ENCODE measurements around the gene TTC9C.
"Not testable (repeated sequence)": the region's sequence is repeated elsewhere in the genome, so short reads cannot be mapped to it uniquely, and the experiment has no call there.

The TTC9C gene

GRCh38 chr11:62752994-62753735 is 24.9 kb downstream of the TTC9C start:
- DNase-seq: no peak

GRCh38 chr11:62753736-62754603 is 25.7 kb downstream of the TTC9C start, which contains the start of gene ZBTB3:
ZBTB3 (minus strand) TSS chr11:62754160; CDS start chr11:62753664, 496 bp downstream.
- DNase-seq: peak; percentile 97

- no peak for DNase-seq
Observed at GRCh38 chr11:62755086-62755615, 26.9 kb downstream of the TTC9C start.

DNA sequence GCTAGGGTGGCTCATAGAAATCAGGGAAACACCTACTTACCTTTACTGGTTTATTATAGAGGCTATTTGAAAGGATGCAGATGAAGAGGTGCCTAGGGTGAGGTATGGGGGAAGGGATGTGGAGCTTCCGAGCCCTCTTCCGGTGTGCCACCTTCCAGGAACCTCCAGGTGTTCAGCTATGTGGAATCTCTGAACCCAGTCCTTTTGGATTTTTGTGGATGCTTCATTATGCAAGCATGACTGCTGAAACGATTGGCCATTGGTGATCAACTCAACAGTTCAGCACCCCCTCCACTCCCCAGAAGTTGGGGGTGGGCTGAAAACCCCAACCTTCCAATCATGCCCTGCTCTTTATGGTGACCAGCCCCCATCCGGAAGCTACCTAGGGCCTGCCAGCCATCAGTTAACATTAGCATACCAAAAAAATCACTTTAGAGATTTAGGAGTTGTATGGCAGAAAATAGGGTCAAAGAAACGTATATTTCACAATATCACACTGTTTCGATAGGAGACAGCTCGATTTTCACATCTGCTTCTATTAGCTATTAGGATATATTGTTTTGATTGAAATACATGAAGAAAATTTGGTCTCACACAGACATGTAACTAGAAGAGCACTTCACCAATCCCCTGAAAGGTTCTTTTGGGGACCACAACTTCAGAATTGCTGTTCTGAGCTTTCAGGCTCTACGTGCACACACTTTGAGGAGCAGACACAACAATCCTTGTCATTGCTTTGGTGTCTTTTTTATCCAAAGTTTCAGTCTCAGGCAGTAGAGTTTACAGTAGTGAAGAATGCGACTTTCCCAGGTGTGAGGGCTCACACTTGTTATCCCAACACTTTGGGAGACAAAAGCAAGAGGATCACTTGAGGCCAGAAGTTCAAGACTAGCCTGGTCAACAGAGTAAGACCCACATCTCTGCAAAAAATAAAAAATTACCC is 29.8 kb downstream of the TTC9C start:
- DNase-seq: no peak

DNA sequence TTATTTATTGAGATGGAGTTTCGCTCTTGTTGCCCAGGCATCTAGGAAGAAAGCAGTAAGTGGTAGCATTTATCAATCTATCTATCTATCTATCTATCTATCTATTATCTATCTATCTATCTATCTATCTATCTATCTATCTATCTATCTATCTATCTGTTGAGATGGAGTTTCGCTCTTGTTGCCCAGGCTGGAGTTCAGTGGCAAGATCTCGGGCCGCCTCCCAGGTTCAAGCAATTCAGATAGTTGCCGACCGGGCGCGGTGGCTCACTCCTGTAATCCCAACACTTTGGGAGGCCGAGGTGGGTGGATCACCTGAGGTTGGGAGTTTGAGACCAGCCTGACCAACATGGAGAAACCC is 32.6 kb downstream of the TTC9C start:
- DNase-seq: not testable (repeated sequence)

DNA sequence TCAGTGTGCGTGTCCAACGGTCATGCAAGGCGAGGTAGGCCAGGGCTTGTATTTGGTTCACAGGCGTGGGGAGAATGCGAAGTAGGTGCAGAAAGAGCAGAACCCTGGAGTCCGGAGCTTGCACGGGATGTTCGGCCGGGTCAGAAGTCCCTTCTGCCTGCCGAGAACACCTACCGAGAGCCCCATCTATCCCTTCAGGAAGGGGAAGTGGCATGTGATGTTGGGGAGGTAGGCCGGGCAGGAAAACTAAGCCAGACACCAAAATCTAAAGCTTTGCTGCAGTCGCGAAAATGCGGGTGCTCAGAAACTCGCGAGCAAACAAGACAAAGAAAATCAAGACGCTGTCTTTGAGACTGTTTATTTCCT is 42.5 kb downstream of the TTC9C start:
- DNase-seq: peak; percentile 72

- DNase-seq: peak; percentile 97
Observed at GRCh38 chr11:62771144-62772021, 43.1 kb downstream of the TTC9C start, which contains the start of gene TAF6L. TAF6L (plus strand) TSS chr11:62771396; CDS start chr11:62775784, 4,388 bp downstream.

DNA sequence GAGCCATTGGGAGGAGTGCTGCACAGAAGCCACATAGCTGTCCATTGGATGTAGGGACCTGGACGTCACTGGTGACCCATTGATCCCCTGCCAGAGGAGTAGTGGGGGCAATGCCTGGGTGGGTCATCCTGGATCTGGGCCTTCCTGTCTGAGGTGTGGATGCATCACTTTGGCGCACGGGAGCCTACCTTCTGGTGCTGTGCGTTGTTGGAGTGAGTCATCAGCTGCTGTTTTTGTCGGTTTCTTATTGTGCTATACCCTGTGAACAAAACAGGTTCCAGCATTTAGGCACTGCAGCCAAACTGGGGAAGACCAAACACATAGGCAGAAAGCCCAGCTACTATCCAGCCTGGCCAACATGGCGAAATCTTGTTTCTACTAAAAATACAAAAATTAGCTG is 46.1 kb downstream of the TTC9C start:
- no peak for DNase-seq

DNA sequence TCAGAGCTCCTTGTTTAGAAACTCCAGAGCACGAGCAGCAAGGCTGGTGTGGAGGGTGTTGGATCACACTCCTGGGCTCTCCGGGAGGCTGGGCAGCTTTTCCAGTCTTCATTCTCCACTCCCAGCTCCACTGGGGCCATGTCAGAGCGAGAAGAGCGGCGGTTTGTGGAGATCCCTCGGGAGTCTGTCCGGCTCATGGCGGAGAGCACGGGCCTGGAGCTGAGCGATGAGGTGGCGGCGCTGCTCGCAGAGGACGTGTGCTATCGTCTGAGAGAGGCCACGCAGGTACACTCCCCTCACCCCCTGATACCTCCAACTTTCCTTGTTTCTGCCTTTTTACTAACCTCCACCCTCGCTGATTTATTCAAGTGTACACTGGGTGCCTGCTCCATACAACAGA is 47.4 kb downstream of the TTC9C start:
- no peak for DNase-seq

GRCh38 chr11:62777389-62777788 is 49.1 kb downstream of the TTC9C start:
- DNase-seq: no peak

DNA sequence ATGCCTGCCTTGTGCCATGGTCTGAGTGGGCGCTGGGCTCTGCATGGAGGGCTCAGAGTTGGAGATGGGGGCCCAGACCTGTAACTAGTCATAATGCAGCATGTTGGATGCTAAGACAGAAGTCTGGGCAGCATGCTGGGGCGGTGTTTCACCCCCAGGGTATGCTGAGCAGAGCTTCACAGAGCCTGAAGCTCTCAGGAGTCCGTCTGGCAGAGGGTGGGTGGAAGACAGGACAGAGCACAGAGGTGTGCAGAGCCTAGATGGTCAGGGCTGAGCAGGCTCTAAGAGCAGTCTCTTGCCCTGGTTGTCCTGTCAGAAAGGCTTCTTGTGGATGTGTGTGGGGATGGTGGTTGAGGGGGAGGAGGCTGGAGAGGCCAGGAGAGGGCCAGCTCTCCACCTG is 50.2 kb downstream of the TTC9C start:
- DNase-seq: no peak

DNA sequence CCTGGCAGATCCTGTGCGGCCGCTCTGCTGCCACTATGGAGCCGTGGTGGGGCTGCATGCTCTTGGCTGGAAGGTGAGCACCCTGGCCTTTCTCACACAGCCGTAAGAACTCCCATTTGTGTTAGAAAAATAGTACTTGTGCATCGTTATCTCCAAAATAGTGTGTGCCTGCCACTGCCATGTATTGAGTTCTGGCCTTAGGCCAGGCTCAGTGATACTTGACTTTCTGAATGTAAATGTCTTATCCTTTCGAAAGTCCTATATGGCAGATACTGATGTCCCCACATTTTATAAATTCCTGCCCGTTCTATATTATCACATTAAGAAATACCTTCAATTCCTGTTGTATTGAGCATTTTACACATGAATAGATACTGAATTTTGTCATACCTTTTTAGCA is 54.5 kb downstream of the TTC9C start:
- DNase-seq: no peak

DNA sequence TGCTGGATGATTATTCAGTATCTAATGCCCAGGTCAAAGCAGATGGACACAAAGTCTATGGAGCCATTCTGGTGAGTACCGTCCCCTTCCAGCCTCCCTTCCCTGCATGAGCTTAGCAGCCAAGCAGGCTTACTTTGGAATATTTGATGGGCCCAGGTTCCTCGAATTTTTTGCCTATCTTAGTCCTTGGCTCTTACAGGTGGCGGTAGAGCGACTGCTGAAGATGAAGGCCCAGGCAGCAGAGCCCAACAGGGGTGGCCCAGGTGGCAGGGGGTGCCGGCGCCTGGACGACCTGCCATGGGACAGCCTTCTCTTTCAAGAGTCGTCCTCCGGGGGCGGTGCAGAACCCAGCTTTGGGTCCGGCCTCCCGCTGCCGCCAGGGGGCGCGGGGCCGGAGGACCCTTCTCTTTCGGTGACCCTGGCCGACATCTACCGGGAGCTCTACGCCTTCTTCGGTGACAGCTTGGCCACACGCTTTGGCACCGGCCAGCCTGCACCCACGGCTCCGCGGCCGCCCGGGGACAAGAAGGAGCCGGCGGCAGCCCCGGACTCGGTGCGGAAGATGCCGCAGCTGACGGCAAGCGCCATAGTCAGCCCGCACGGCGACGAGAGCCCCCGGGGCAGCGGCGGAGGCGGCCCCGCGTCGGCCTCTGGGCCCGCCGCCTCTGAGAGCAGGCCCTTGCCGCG is 58.2 kb downstream of the TTC9C start:
- peak; percentile 94 for DNase-seq

GRCh38 chr11:62787005-62787759 is 58.9 kb downstream of the TTC9C start, which contains the start of gene TMEM179B:
TMEM179B (plus strand) TSS chr11:62787402; CDS start chr11:62787432, 30 bp downstream.
- DNase-seq: peak; percentile 99
